Measurements from ENCODE around the gene HSPA2. TPM values are rescaled to one million over a fixed set of nuclear protein-coding genes. Genes with fewer than 3 reads are reported as not detected.

Gene HSPA2
- 2.7 TPM for total RNA-seq

GRCh38 chr14:64540208-64541202 is at the start of gene HSPA2:
TSS of gene HSPA2 (plus strand) at chr14:64540741. CDS start at chr14:64540850, 109 bp downstream.
- H3K9me3 ChIP-seq (ENCODE audit: low read depth, low read length): no peaks in the 10 kb centered on the region
- peaks cover 42% of the 10 kb centered on the region for H3K27me3 ChIP-seq (ENCODE audit: insufficient read depth, low read length)
- peak within 1 kb of the TSS; percentile 60 for H3K4me3 ChIP-seq (ENCODE audit: low read length)
- H3K4me1 ChIP-seq (ENCODE audit: insufficient read depth, low read length): peaks cover 26% of the 10 kb centered on the region

DNA sequence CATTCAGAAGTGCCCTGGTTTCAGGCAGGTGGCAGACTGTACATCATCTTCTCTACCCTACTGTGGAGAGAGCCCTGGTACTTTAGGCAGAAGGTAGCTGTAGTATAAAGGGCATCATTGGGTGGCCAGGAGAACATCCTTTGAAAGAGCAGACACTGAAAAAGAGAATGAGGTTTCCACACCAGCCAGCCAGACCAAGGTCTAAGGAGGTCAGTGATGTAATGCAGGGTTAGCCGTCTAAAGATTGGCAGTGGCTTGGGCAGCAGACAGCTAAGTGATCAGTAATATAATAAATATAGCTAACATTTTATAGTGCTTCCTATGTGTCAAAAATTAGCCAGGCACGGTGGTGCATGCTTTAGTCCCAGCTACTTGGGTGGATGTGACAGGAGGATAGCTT is 48.9 kb upstream of the HSPA2 start:
- peaks cover 3% of the 10 kb centered on the region for H3K4me1 ChIP-seq (ENCODE audit: insufficient read depth, low read length)
- no peaks in the 10 kb centered on the region for H3K27me3 ChIP-seq (ENCODE audit: insufficient read depth, low read length)
- no peaks in the 10 kb centered on the region for H3K9me3 ChIP-seq (ENCODE audit: low read depth, low read length)
- no peak overlapping the region for H3K4me3 ChIP-seq (ENCODE audit: low read length)

DNA sequence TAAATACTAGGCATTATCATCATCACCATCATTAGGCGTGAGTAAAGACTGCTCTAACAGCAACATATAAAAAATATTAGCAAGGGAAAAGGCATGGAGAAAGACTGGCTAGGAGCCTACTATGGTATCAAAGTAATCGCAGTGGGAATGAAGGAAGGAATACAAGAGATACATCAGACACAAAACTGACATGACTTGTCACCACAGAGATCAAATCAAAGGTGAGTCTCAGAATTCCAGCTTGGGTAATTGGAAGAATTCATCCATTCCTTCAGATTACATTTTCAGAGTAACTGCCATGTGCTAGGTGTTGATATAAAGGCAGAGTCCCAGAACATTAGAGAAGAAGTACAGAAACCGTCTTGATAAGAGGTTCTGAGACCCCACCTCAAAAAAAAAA is 47.1 kb upstream of the HSPA2 start:
- H3K4me3 ChIP-seq (ENCODE audit: low read length): no peak overlapping the region
- H3K27me3 ChIP-seq (ENCODE audit: insufficient read depth, low read length): no peaks in the 10 kb centered on the region

DNA sequence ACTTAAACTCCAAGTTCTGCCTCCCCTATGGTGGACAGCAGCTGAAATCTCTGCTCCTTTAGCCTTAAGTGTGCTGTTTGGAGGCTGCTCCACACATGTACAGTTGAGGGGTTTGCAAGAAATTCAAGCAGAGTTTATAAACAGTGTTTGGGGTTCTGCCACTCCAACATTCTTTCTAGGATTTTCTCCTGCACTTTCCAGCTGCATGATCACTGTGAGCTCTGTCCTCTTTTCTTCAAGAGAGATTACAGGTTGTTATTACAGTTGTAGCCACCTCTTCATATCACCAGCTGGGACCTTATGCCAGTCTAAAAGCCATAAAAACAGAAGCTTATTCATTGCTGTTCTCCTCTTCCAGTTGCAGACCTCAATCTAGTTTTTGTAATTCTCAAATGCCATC is 45.3 kb upstream of the HSPA2 start:
- Histone ChIP-seq H3K4me3 (ENCODE audit: low read length) (no peak overlapping the region), H3K27me3 (ENCODE audit: insufficient read depth, low read length) (no peaks in the 10 kb centered on the region), H3K4me1 (ENCODE audit: insufficient read depth, low read length) (peaks cover 13% of the 10 kb centered on the region), H3K9me3 (ENCODE audit: low read depth, low read length) (no peaks in the 10 kb centered on the region)

More for the DNA sequence above, 47.1 kb upstream of the HSPA2 start:
- Histone ChIP-seq H3K9me3 (ENCODE audit: low read depth, low read length) (no peaks in the 10 kb centered on the region), H3K4me1 (ENCODE audit: insufficient read depth, low read length) (peaks cover 3% of the 10 kb centered on the region)

DNA sequence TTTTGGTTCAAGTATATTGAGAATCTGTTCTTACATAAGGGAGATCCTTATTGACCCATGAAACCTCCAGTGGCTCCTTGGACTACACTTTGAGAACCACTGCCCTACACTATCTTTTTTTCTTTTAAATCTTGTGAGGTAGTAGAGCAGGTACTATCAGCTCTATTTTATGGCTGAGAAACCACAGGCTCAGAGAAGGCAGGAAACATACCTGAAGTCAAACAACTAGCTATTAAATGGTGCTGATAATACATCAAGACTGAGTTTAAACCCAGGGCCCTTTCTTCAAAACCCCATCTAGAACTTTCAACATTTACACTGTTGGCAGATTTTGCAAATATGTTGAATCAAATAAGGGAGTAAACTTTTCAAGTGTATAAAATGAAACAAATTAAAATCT is 43.8 kb upstream of the HSPA2 start:
- no peaks in the 10 kb centered on the region for H3K9me3 ChIP-seq (ENCODE audit: low read depth, low read length)
- peaks cover 24% of the 10 kb centered on the region for H3K4me1 ChIP-seq (ENCODE audit: insufficient read depth, low read length)
- H3K27me3 ChIP-seq (ENCODE audit: insufficient read depth, low read length): no peaks in the 10 kb centered on the region
- no peak overlapping the region for H3K4me3 ChIP-seq (ENCODE audit: low read length)

DNA sequence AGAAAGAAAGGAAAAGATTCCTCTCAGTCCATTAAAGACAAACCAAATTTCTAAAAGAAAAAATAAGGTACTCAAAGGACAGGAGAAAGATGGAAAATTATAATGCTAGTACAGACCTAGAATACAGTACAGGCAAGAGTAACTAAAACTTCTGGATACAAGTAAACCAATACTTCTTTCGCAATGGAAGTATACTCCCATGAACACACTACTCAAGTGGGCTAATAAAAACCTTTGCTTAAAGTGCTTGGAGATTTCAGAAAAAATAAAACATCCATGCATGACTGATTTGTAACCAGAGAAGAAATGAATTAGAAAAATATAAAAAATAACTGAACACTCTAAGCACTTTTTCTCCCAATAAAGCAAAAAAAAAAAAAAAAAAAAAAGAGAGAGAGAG is 40.5 kb upstream of the HSPA2 start:
- H3K4me1 ChIP-seq (ENCODE audit: insufficient read depth, low read length): peaks cover 37% of the 10 kb centered on the region
- no peaks in the 10 kb centered on the region for H3K9me3 ChIP-seq (ENCODE audit: low read depth, low read length)
- no peaks in the 10 kb centered on the region for H3K27me3 ChIP-seq (ENCODE audit: insufficient read depth, low read length)
- no peak overlapping the region for H3K4me3 ChIP-seq (ENCODE audit: low read length)

DNA sequence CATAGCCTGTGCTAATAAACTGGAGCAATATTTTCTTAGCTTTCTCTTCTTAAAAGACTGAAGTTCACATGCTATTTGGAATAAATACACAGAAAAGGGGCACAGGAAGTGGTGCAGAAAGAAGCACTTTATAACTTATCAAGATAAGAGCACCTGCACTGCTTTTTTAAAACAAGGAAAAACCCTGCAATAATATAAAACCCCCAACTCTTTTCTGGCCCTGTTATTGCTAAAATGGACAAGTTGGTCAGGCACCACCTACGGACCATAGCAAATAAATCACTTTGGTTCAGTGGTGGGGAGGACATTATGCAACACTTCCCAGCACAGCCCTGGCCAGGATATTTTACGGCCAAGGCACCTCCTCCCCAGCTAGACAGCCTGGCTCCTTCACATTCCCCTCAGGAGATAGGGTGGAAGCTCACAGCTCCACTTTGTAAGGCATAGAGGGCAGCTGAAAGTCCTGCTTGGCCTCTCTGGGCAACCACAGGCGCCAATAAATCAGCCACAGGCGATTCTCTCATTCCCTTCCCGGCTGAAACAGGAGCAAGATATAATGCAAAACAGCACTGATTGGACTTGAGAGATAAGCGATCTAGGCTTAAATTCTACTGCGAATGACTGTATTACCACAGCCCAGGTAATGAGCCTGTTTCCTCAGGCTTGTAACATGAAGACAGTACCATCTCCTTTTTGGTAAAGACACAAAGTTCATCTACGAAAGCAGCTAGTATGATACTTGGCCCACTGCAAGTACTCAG is 39.0 kb upstream of the HSPA2 start:
- no peaks in the 10 kb centered on the region for H3K9me3 ChIP-seq (ENCODE audit: low read depth, low read length)
- H3K4me1 ChIP-seq (ENCODE audit: insufficient read depth, low read length): peaks cover 49% of the 10 kb centered on the region
- H3K4me3 ChIP-seq (ENCODE audit: low read length): peak overlapping the region; percentile 86

DNA sequence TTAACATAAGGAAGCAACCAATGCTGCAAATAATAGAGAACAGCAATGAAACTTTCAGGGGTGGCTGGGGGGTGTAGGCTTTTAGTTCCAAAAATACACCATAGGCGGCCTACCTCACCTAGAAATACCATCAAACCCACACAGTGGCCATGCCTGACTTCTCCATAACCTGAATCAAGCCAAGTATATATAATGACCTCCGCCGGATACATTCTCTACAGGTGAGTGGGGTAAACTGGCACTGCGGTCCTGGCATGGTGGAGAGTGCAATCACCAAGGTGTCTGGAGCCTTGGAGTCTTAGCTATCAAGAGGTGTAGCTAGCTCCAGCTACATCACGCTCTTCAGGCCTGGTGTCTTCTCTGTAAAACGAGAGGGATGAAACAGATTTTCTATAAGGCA is 38.1 kb upstream of the HSPA2 start:
- Histone ChIP-seq H3K27me3 (ENCODE audit: insufficient read depth, low read length) (no peaks in the 10 kb centered on the region), H3K4me3 (ENCODE audit: low read length) (peak overlapping the region; percentile 86), H3K9me3 (ENCODE audit: low read depth, low read length) (no peaks in the 10 kb centered on the region), H3K4me1 (ENCODE audit: insufficient read depth, low read length) (peaks cover 56% of the 10 kb centered on the region)

More for the DNA sequence above, 39.0 kb upstream of the HSPA2 start:
- no peaks in the 10 kb centered on the region for H3K27me3 ChIP-seq (ENCODE audit: insufficient read depth, low read length)

DNA sequence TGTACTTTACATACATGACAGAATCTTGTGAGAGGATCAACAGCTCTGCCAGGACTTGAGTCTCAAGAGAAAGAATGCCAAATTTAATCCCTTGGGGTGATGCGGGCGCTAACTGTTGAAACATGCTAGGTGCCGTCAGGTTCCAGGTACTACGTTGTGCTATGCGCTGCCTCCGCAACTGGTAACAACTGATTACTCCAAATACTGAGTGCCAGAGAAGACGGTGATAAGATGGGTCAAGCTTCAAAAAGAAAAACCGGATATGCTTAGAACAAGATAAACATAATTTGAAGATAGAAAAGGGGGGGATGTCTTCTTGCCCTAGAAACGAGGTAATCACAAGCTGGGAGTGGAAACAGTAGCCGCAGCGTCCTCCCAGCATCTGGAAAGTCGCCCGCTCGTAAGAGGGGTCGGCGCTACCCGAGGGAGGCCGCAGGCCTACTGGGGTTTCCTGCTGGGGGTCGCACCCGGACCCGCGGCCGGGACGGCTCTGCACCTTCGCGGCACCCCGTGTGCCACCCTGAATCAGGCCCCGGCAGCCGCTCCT is 37.6 kb upstream of the HSPA2 start:
- H3K4me1 ChIP-seq (ENCODE audit: insufficient read depth, low read length): peaks cover 61% of the 10 kb centered on the region
- peak overlapping the region; percentile 86 for H3K4me3 ChIP-seq (ENCODE audit: low read length)
- no peaks in the 10 kb centered on the region for H3K9me3 ChIP-seq (ENCODE audit: low read depth, low read length)
- no peaks in the 10 kb centered on the region for H3K27me3 ChIP-seq (ENCODE audit: insufficient read depth, low read length)

DNA sequence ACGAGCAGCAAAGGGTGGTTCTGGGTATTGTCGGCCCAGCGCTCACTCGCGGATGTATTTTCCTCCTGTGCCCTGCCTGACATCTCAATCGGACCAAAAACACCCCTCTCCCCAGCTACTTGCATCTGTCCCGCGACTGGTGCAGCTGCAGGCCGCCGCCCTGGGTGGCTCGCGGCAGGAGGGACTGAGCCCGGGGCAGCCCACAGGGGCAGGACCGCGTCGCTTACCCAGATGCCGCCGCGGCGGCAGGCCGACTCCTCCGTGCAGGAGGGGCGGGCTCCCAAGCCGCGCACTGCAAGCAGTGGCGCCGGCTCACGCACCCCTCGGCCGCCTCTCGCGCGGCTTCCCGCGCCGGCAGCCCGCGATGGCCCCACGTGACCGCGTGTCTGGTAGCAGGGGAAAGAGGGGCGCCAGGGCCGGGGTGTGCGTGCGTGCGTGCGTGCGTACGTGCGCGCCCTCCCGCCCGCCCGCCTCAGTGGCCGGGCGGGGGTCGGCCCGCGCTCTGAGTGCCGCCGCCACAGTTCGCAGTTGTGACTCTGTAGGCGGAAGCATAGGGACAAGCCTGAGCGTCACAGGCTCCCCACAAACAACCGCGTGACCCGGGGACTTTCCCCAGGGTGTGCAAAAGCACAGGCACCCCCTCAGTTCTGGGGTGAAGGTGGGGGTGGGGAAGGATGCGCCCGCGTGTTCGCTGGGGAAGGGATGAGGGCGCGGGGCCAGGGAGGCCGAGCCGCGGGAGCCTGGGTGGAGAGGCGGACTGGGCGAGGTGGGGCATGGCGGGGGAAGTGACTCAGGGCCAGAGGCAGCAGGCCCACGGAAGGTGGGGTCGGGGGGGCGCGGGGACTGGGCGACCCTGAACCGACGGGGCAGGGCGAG is 36.9 kb upstream of the HSPA2 start, which contains the start of gene ZBTB25:
TSS of gene ZBTB25 (minus strand) at position 405 of the 876 bp plus-strand sequence. CDS start 13,305 bp downstream, outside the sequence.
- Histone ChIP-seq H3K27me3 (ENCODE audit: insufficient read depth, low read length) (no peaks in the 10 kb centered on the region), H3K4me1 (ENCODE audit: insufficient read depth, low read length) (peaks cover 67% of the 10 kb centered on the region), H3K4me3 (ENCODE audit: low read length) (peak within 1 kb of the TSS; percentile 86), H3K9me3 (ENCODE audit: low read depth, low read length) (no peaks in the 10 kb centered on the region)

- H3K4me1 ChIP-seq (ENCODE audit: insufficient read depth, low read length): peaks cover 69% of the 10 kb centered on the region
- no peaks in the 10 kb centered on the region for H3K27me3 ChIP-seq (ENCODE audit: insufficient read depth, low read length)
- peak within 1 kb of the TSS; percentile 86 for H3K4me3 ChIP-seq (ENCODE audit: low read length)
- H3K9me3 ChIP-seq (ENCODE audit: low read depth, low read length): no peaks in the 10 kb centered on the region
Measured at GRCh38 chr14:64504310-64504896, 36.1 kb upstream of the HSPA2 start, which contains the start of gene ZBTB1. TSS of gene ZBTB1 (plus strand) at chr14:64504770. CDS start at chr14:64521505, 16,735 bp downstream.

DNA sequence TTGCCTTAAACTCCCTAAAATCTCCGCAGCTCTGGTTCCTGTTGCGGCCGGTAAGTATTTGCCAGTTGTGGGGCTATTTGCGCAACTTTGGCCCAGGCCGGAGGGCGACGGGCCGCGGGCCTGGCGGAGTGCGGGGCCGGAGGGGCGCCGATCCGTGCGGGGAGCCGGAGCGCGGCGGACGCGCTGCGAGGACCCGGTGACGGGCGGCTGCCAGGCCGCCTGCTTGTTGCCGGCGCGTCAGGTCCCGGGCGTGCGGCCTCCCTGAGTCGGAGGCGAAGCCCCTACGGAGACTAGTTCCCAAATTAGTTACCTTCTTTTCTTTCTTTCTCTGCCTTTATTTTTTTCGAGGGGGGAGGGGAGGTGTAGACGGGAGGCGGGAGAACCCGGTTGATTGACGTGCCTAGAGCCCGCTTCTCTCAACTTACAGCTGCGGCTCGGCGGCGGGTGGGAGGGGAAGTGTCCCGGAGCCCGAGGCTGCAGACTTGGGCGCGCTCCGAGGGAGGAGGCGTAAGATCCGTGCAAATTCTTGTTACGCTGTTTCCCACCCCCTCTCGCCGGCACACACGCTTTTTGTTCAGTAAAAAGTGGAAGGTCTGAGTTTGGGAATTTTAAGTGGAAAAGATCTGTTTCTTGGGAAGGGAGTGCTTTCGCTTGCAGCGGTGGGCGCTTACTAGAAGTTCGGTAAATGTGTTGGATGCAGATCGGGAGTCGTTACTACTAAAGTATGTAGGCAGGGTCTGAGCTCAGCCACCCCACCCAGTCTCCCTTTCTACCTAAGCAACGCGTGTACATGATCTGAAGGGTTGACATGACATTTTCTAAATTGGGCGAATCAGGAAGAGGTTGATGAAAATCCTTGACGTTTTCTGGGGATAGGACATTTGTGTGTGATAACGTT is 35.4 kb upstream of the HSPA2 start:
- Histone ChIP-seq H3K4me3 (ENCODE audit: low read length) (peak overlapping the region; percentile 86), H3K27me3 (ENCODE audit: insufficient read depth, low read length) (no peaks in the 10 kb centered on the region), H3K9me3 (ENCODE audit: low read depth, low read length) (no peaks in the 10 kb centered on the region), H3K4me1 (ENCODE audit: insufficient read depth, low read length) (peaks cover 65% of the 10 kb centered on the region)

GRCh38 chr14:64506721-64507120 is 33.8 kb upstream of the HSPA2 start:
- peak overlapping the region; percentile 1 for H3K4me3 ChIP-seq (ENCODE audit: low read length)
- no peaks in the 10 kb centered on the region for H3K9me3 ChIP-seq (ENCODE audit: low read depth, low read length)
- no peaks in the 10 kb centered on the region for H3K27me3 ChIP-seq (ENCODE audit: insufficient read depth, low read length)
- peaks cover 66% of the 10 kb centered on the region for H3K4me1 ChIP-seq (ENCODE audit: insufficient read depth, low read length)

Data from mononuclear cell (primary cell).